ENCODE data around the gene GAK.
"Not testable (repeated sequence)": the region's sequence is repeated elsewhere in the genome, so short reads cannot be mapped to it uniquely, and the experiment has no call there.

Gene GAK

GRCh38 chr4:815464-816146 is 116.5 kb downstream of the GAK start:
- no peak for DNase-seq (ENCODE audit: low spot score)

GRCh38 chr4:814312-814850 is 117.7 kb downstream of the GAK start:
- no peak for DNase-seq (ENCODE audit: low spot score)

- DNase-seq (ENCODE audit: low spot score) = no peak
Observed at GRCh38 chr4:813900-814299, 118.2 kb downstream of the GAK start.

- DNase-seq (ENCODE audit: low spot score) = no peak
Observed at GRCh38 chr4:808860-809570, 123.1 kb downstream of the GAK start.

- DNase-seq (ENCODE audit: low spot score) = no peak
Observed at GRCh38 chr4:807792-808191, 124.3 kb downstream of the GAK start.

- not testable (repeated sequence) for DNase-seq (ENCODE audit: low spot score)
Observed at GRCh38 chr4:806979-807378, 125.1 kb downstream of the GAK start.

- DNase-seq (ENCODE audit: low spot score) = no peak
Observed at GRCh38 chr4:804804-805203, 127.3 kb downstream of the GAK start.

- DNase-seq (ENCODE audit: low spot score) = no peak
Observed at GRCh38 chr4:803884-804283, 128.2 kb downstream of the GAK start.

- no peak for DNase-seq (ENCODE audit: low spot score)
Observed at GRCh38 chr4:801436-802124, 130.5 kb downstream of the GAK start.
